Mesodermal cell (in vitro differentiated cells): Measurements from ENCODE around the gene RPA1.
A peak's percentile ranks its signal among the peaks of the same experiment; 100 is the strongest.

Source experiments
- H3K27ac ChIP-seq: 2 replicates; pipeline ENCODE4 v1.7.0; 2013; ENCODE audit warnings: mild to moderate bottlenecking, low read depth, low read length, moderate library complexity; ENCODE audit not compliant: severe bottlenecking
- H3K36me3 ChIP-seq: 2 replicates; pipeline ENCODE4 v1.7.1; 2013; ENCODE audit warnings: mild to moderate bottlenecking, low read length, moderate library complexity; ENCODE audit not compliant: control insufficient read depth, insufficient read depth
- H3K4me1 ChIP-seq: one replicate; pipeline ENCODE4 v1.7.1; 2013; ENCODE audit warnings: mild to moderate bottlenecking, low read length; ENCODE audit not compliant: insufficient read depth, control insufficient read depth, poor library complexity, severe bottlenecking
- H3K4me3 ChIP-seq: 2 replicates; pipeline ENCODE4 v1.7.0; 2013; ENCODE audit warnings: low read length, control low read depth, mild to moderate bottlenecking; ENCODE audit not compliant: insufficient read depth, poor library complexity, severe bottlenecking; ENCODE audit errors: extremely low read depth
- H3K9me3 ChIP-seq: 2 replicates; pipeline ENCODE4 v1.7.1; 2013; ENCODE audit warnings: mild to moderate bottlenecking, low read length, moderate library complexity; ENCODE audit not compliant: control insufficient read depth
- WGBS, 2 experiments: methylation state at CpG; one replicate each; pipeline ENCODE4 v1.1.5; 2013; ENCODE audit warnings: missing lambda C conversion rate in 2 of 2; ENCODE audit not compliant: insufficient coverage in 2 of 2; 5-methylcytosine and 5-hydroxymethylcytosine counted together

RPA1 gene

DNA sequence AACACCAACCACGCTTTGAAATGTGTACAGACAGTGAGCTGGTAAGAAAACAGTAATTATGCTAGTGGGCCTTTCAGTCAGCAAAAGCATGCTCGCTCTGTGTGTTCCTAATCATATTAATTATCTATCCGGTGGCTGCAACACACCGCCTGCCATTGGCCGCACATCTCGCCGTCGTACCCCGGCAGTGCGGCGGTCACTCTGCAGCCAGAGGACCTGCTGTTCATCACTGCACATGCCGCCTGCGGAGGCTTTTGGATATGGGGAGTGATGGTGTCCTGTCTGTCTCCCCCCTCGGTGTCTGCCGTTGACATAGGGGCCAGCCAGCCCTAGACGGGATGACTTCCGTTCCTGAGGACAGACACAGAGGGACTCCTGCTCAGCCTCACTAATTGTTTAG is 68.5 kb downstream of the RPA1 start:
- no peak overlapping the region for H3K4me3 ChIP-seq
- H3K9me3 ChIP-seq: no peaks in the 10 kb centered on the region
- no peak overlapping the region for H3K27ac ChIP-seq
- 91 to 98% methylated on average over 14 of the region's 17 CpGs for WGBS, 2 experiments
- peaks cover 56% of the 10 kb centered on the region for H3K36me3 ChIP-seq
- peaks cover 3% of the 10 kb centered on the region for H3K4me1 ChIP-seq

GRCh38 chr17:1898872-1899271 is 69.1 kb downstream of the RPA1 start:
- Histone ChIP-seq H3K4me3 (no peak overlapping the region), H3K4me1 (peaks cover 3% of the 10 kb centered on the region), H3K36me3 (peaks cover 51% of the 10 kb centered on the region), H3K27ac (no peak overlapping the region), H3K9me3 (no peaks in the 10 kb centered on the region)
- WGBS, 2 experiments: 93 to 99% methylated on average over 11 to 12 of the region's 12 CpGs

- WGBS, 2 experiments: 100% methylated on average over 2 of the region's 8 CpGs; no CpG with 5 or more reads in 1 of the 2 experiments
- Histone ChIP-seq H3K4me3 (no peak overlapping the region), H3K4me1 (peaks cover 3% of the 10 kb centered on the region), H3K27ac (no peak overlapping the region), H3K9me3 (no peaks in the 10 kb centered on the region), H3K36me3 (peaks cover 44% of the 10 kb centered on the region)
Measured at GRCh38 chr17:1899403-1900000, 69.7 kb downstream of the RPA1 start.

- no peak overlapping the region for H3K4me3 ChIP-seq
- H3K36me3 ChIP-seq: no peaks in the 10 kb centered on the region
- no peaks in the 10 kb centered on the region for H3K9me3 ChIP-seq
- 77 to 86% methylated on average over 10 to 12 of the region's 17 CpGs for WGBS, 2 experiments
- H3K27ac ChIP-seq: no peak overlapping the region
- H3K4me1 ChIP-seq: peaks cover 9% of the 10 kb centered on the region
Measured at GRCh38 chr17:1904273-1905182, 74.7 kb downstream of the RPA1 start.

- Histone ChIP-seq H3K4me1 (peaks cover 12% of the 10 kb centered on the region), H3K4me3 (no peak overlapping the region), H3K9me3 (no peaks in the 10 kb centered on the region), H3K36me3 (no peaks in the 10 kb centered on the region), H3K27ac (no peak overlapping the region)
- WGBS, 2 experiments: 72% methylated on average over 18 to 19 of the region's 25 CpGs
Measured at GRCh38 chr17:1905190-1905913, 75.5 kb downstream of the RPA1 start.

DNA sequence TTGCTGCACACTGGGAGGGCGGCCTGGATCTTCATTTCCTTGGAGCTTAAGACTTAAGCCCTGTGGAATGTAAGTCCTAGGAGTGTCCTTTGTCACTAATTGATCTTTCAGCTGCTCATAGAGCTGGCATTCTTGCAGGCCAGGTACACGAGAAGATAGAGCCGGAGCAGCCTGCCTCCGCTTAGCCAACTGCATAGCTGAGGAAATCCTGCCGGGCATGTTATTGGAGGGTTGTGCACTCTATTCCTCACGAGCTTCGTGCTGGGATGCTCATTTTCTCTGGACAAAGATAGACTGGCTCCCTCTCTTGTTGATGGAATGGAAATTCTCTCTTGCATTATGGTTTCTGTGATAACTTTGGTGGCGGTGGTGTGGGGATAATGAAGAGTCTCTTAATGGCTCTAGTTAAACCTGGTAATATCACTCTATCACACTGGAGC is 76.9 kb downstream of the RPA1 start:
- H3K4me3 ChIP-seq: no peak overlapping the region
- no peaks in the 10 kb centered on the region for H3K9me3 ChIP-seq
- H3K36me3 ChIP-seq: no peaks in the 10 kb centered on the region
- WGBS, 2 experiments: 49 to 75% methylated on average over 5 to 6 of the region's 8 CpGs
- H3K4me1 ChIP-seq: peaks cover 12% of the 10 kb centered on the region
- no peak overlapping the region for H3K27ac ChIP-seq

DNA sequence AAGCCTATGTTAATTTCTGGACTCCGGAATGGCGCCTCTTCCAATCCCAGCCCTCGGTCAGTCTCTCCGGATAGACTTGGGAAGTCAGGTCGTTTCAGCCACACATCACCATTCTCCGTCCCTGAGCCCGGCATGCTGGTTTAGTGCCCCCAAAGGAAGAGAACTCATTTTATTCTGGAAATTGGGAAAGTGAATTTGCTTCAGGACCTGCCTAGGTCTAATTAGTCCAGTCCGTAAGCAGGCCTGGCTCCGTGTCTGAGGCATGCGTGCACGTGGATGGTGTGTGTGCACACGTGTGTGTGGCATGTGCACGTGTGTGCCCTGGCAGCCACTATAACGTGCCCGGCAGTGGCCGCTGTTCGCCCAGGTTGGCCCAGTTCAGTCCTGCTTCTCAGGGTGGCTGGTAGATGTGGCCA is 77.4 kb downstream of the RPA1 start:
- Histone ChIP-seq H3K27ac (no peak overlapping the region), H3K4me3 (no peak overlapping the region), H3K4me1 (peaks cover 12% of the 10 kb centered on the region), H3K9me3 (no peaks in the 10 kb centered on the region), H3K36me3 (no peaks in the 10 kb centered on the region)
- 81 to 85% methylated on average over 16 to 17 of the region's 17 CpGs for WGBS, 2 experiments

DNA sequence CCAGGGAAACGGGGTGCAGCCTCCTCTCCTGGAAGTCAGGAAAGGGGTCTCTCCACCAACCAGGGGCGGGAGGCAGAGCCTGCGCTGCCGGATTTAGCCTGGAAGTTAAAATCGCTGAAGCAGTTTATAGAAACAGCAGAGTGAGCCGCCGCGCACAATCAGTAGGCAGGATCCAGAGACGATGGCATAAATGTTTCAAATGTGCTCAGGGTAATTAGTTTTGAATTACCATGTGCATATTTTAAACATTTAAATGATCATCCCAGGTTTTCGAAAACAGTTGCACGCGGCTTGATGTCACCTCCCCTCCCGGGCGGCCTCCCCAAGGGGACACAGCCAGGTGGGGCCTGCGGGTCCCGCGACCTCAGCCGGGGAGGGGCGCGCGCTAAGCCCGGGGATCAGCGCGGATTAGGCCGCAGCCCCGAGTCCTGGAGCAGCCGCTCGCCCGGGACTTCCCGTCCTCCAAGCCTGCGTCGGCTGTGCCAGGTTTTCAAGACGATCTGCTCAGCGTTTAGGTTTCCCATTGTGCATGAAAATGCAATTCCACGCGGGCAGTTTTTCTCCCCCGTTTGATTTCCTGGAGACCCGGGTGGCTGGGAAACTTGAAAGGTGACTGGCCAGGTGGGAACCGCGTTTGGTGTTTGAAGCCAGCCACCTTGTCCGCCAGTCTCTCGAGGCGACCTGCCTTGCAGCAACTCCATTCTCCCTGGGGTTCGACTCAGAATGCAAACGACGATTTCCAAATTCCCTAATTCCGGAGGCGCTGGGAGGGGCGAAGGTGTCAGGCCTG is 78.3 kb downstream of the RPA1 start:
- Histone ChIP-seq H3K27ac (no peak overlapping the region), H3K4me3 (peak overlapping the region; percentile 31), H3K9me3 (no peaks in the 10 kb centered on the region), H3K36me3 (no peaks in the 10 kb centered on the region), H3K4me1 (peaks cover 12% of the 10 kb centered on the region)
- WGBS, 2 experiments: 11 to 12% methylated on average over 30 to 48 of the region's 49 CpGs

DNA sequence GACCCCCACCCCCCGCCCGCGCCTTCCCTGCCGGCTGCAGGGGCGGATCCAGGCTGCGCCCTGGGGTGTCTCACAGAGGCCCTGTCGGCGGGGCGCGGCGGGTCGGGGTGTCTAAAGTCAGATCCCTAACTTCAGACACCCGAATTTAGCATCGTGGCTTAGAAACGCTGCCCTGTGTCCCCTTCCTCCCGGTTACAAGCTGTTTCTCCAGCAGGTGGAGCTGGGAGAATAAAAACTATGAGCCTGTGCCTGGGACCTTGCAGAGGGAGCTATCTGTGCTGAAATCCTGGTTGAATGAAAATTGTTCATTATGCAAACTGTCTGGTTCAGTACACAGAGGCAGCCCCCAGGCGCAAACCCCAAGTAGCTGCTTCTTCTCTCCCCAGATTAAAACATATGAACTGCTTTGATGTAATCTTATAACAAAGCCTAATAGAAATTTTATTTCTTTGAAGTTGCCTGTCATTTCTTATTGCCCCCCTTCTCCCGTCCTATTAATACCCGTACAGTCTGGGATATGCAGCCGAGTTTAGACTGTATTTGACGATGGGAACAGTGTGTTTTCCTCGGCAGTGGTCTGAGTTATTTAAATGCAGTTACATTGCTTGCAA is 79.0 kb downstream of the RPA1 start:
- Histone ChIP-seq H3K27ac (no peak overlapping the region), H3K9me3 (no peaks in the 10 kb centered on the region), H3K4me3 (peak overlapping the region; percentile 31), H3K36me3 (no peaks in the 10 kb centered on the region), H3K4me1 (peaks cover 12% of the 10 kb centered on the region)
- 0 to 3% methylated on average over 7 to 12 of the region's 22 CpGs for WGBS, 2 experiments

GRCh38 chr17:1909985-1910384 is 80.2 kb downstream of the RPA1 start:
- 50 to 70% methylated on average over 2 to 3 of the region's 3 CpGs for WGBS, 2 experiments
- no peaks in the 10 kb centered on the region for H3K9me3 ChIP-seq
- no peak overlapping the region for H3K27ac ChIP-seq
- no peaks in the 10 kb centered on the region for H3K36me3 ChIP-seq
- no peak overlapping the region for H3K4me3 ChIP-seq
- peaks cover 12% of the 10 kb centered on the region for H3K4me1 ChIP-seq
